Neural progenitor cell (in vitro differentiated cells): ENCODE measurements around the gene RIOK2. TPM values are rescaled to one million over a fixed set of nuclear protein-coding genes. Genes with fewer than 3 reads are reported as not detected.
A peak's percentile ranks its signal among the peaks of the same experiment; 100 is the strongest.

ENCODE experiments used
- DNase-seq: peaks from one replicate; pipeline ENCODE4 v3.0.0-alpha.2; 2016; ENCODE audit warnings: low spot score
- H2AFZ ChIP-seq: fragments of 200-600 bp; sonication (generic); replicated peaks from 2 replicates; pipeline ENCODE4 v1.6.1; 2016; ENCODE audit warnings: antibody characterized with exemption
- H3F3A ChIP-seq: fragments of 200-600 bp; sonication (generic); 2 replicates; pipeline ENCODE4 v1.6.1; 2016; ENCODE audit warnings: antibody characterized with exemption, low read depth
- H3K27ac ChIP-seq: fragments of 200-600 bp; sonication (generic); 2 replicates; pipeline ENCODE4 v1.5.1; 2016; ENCODE audit warnings: mild to moderate bottlenecking
- H3K27me3 ChIP-seq: fragments of 200-600 bp; sonication (generic); 2 replicates; pipeline ENCODE4 v1.6.1; 2016; ENCODE audit warnings: mild to moderate bottlenecking, moderate library complexity
- H3K36me3 ChIP-seq: fragments of 200-600 bp; sonication (generic); 2 replicates; pipeline ENCODE4 v1.5.1; 2016
- H3K4me1 ChIP-seq: fragments of 200-600 bp; sonication (generic); 2 replicates; pipeline ENCODE4 v1.6.1; 2016; ENCODE audit warnings: mixed run types
- H3K4me2 ChIP-seq: fragments of 200-600 bp; sonication (generic); 2 replicates; pipeline ENCODE4 v1.6.1; 2016
- H3K4me3 ChIP-seq: fragments of 200-600 bp; sonication (generic); 2 replicates; pipeline ENCODE4 v1.5.1; 2016
- H3K79me2 ChIP-seq: fragments of 200-600 bp; sonication (generic); 2 replicates; pipeline ENCODE4 v1.6.1; 2016; ENCODE audit warnings: low read depth
- H3K9ac ChIP-seq: fragments of 200-600 bp; sonication (generic); 2 replicates; pipeline ENCODE4 v1.6.1; 2016
- H3K9me3 ChIP-seq: fragments of 200-600 bp; sonication (generic); 2 replicates; pipeline ENCODE4 v1.5.1; 2016; ENCODE audit warnings: low read depth
- H4K20me1 ChIP-seq: fragments of 200-600 bp; sonication (generic); 2 replicates; pipeline ENCODE4 v1.6.1; 2016; ENCODE audit warnings: low read depth
- H3K27ac Mint-ChIP-seq: 3 replicates; pipeline ENCODE4 v1.8.0; 2021; ENCODE audit warnings: mixed read lengths
- H3K27me3 Mint-ChIP-seq: 2 replicates; pipeline ENCODE4 v1.8.0; 2022; ENCODE audit warnings: low read depth, mild to moderate bottlenecking, inconsistent platforms, moderate library complexity, mixed read lengths; ENCODE audit not compliant: insufficient read depth
- H3K36me3 Mint-ChIP-seq: 3 replicates; pipeline ENCODE4 v1.8.0; 2021; ENCODE audit warnings: mixed read lengths
- H3K4me1 Mint-ChIP-seq: 3 replicates; pipeline ENCODE4 v1.8.0; 2021; ENCODE audit warnings: mixed read lengths
- H3K4me3 Mint-ChIP-seq: 3 replicates; pipeline ENCODE4 v1.8.0; 2021; ENCODE audit warnings: mild to moderate bottlenecking, moderate library complexity, mixed read lengths
- H3K9me3 Mint-ChIP-seq: 3 replicates; pipeline ENCODE4 v1.8.0; 2020; ENCODE audit warnings: mixed read lengths
- EZH2 ChIP-seq: fragments of 200-600 bp; sonication (generic); IDR thresholded peaks from 2 replicates; pipeline ENCODE4 v1.6.1; 2017; ENCODE audit warnings: antibody characterized with exemption, mild to moderate bottlenecking, moderate library complexity
- EZH2phosphoT487 ChIP-seq: fragments of 200-600 bp; sonication (generic); IDR thresholded peaks from 2 replicates; pipeline ENCODE4 v1.6.1; 2017; ENCODE audit warnings: antibody characterized with exemption
- total RNA-seq: library from RNA; depleted of rRNA; stranded (reverse); fragments of >200 nt; gene quantifications from 2 replicates; pipeline ENCODE4 v1.2.3, GENCODE V29; 2015; ENCODE audit warnings: low replicate concordance
- TF ChIP-seq, protein P1 (sequence below): fragments of 200-600 bp; sonication (generic); IDR thresholded peaks from 2 replicates; pipeline ENCODE4 v1.5.1; 2017; ENCODE audit warnings: antibody characterized with exemption, mild to moderate bottlenecking

RIOK2 gene
- total RNA-seq: 29.0 and 33.1 TPM in 2 replicates

DNA sequence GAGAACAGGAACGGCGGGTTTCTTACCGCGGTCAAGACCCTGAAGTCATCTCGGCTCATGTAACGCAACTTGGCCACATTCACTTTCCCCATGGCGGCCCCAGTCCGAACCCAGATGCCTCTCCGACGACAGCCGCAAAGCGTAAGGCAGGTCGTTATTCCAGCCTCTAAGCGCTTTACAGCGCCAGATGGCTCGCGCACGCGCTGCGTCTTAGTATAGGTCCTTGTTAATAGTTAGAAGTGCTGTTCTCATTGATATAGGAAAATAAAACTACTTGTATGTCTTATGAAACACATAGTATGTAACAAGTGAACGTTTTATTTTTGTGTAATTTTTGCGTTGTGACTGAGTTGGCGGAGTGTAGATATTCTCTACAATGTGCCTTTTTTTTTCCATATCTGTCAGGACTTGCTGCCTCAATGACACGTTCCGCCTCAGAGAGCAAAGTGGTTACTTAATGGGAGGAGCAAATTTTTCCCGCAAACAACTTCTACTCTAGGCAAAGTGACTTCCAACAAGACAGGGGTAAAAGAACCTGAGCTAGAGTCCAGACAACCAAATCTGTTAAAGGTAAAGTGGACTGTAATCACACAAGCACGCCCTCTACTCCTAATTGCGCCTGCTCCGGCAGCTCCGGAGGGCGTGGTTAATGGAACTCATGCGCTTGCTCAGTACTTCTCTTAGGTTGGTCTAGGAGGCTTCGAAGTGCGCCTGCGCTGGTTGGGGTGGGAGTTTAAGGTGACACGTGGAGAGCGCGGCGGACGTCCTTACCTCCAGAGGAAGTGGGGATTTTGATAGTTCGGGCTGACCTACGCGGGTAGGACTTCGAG is at the start of gene RIOK2:
Gene RIOK2, minus strand, starts transcription at position 148 of the 830 bp plus-strand sequence. Its CDS starts 56 bp downstream, at position 92.
- peaks cover 4% of the 10 kb centered on the region for H3K9me3 Mint-ChIP-seq
- no peaks in the 10 kb centered on the region for H4K20me1 ChIP-seq
- peak within 1 kb of the TSS; percentile 100 for H3K27ac Mint-ChIP-seq
- peaks cover 18% of the 10 kb centered on the region for H3K36me3 Mint-ChIP-seq
- TF ChIP-seq, protein P1, sequence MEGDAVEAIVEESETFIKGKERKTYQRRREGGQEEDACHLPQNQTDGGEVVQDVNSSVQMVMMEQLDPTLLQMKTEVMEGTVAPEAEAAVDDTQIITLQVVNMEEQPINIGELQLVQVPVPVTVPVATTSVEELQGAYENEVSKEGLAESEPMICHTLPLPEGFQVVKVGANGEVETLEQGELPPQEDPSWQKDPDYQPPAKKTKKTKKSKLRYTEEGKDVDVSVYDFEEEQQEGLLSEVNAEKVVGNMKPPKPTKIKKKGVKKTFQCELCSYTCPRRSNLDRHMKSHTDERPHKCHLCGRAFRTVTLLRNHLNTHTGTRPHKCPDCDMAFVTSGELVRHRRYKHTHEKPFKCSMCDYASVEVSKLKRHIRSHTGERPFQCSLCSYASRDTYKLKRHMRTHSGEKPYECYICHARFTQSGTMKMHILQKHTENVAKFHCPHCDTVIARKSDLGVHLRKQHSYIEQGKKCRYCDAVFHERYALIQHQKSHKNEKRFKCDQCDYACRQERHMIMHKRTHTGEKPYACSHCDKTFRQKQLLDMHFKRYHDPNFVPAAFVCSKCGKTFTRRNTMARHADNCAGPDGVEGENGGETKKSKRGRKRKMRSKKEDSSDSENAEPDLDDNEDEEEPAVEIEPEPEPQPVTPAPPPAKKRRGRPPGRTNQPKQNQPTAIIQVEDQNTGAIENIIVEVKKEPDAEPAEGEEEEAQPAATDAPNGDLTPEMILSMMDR: no peak
- TF ChIP-seq EZH2phosphoT487 (no peak), EZH2 (no peak)
- H3K79me2 ChIP-seq: peaks cover 43% of the 10 kb centered on the region
- H3K4me3 ChIP-seq: peak within 1 kb of the TSS; percentile 94
- H3K27me3 Mint-ChIP-seq: peaks cover 5% of the 10 kb centered on the region
- H3K9ac ChIP-seq: peak within 1 kb of the TSS; percentile 78
- H2AFZ ChIP-seq: peak within 1 kb of the TSS; percentile 95
- DNase-seq: peak; percentile 96
- H3K4me1 ChIP-seq: peaks cover 9% of the 10 kb centered on the region
- peak within 1 kb of the TSS; percentile 96 for H3K4me3 Mint-ChIP-seq
- H3F3A ChIP-seq: no peaks in the 10 kb centered on the region
- peak within 1 kb of the TSS; percentile 96 for H3K27ac ChIP-seq
- no peaks in the 10 kb centered on the region for H3K9me3 ChIP-seq
- H3K27me3 ChIP-seq: peaks cover 7% of the 10 kb centered on the region
- H3K4me1 Mint-ChIP-seq: peaks cover 18% of the 10 kb centered on the region
- no peaks in the 10 kb centered on the region for H3K36me3 ChIP-seq
- peak within 1 kb of the TSS; percentile 99 for H3K4me2 ChIP-seq

DNA sequence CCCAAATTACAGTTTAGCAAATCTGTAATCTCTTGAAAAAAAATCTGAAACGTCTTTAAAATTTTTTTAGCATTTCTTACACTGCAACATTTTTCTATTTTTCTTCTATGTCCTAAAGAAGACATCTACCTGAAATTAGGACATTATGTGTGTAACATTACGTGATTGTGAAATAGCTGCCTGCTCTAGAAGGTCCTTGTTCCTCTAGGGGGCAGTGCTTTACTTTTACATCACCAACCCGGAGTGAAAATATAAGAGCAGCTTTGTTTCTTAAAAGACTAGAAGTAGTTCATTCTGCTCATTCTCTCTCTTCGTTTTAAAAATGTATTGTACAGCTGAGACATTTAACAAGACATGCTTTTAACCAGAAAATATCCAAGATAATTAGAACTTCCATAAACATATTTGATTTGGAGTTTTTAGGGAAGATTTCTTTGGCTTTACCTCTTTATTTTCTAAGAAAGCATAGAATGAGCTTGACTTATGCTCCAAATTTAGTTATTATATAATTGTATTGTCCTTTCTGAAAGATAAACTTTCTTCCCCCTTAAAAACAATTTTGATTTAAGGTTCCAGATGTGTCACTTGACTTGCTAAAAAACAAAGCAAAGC is 48.1 kb upstream of the RIOK2 start:
- no peaks in the 10 kb centered on the region for H3F3A ChIP-seq
- no peaks in the 10 kb centered on the region for H3K36me3 ChIP-seq
- peak; percentile 74 for DNase-seq
- TF ChIP-seq EZH2 (no peak), EZH2phosphoT487 (no peak)
- TF ChIP-seq, protein P1: peak; percentile 96
- Mint-ChIP-seq H3K9me3 (peaks cover 14% of the 10 kb centered on the region), H3K4me3 (no peak overlapping the region), H3K27ac (no peak overlapping the region), H3K4me1 (no peaks in the 10 kb centered on the region), H3K36me3 (no peaks in the 10 kb centered on the region), H3K27me3 (no peaks in the 10 kb centered on the region)
- H2AFZ ChIP-seq: peak overlapping the region; percentile 20
- no peak overlapping the region for H3K27ac ChIP-seq
- H3K4me2 ChIP-seq: no peak overlapping the region
- no peaks in the 10 kb centered on the region for H3K9me3 ChIP-seq
- H3K9ac ChIP-seq: no peak overlapping the region
- H4K20me1 ChIP-seq: no peaks in the 10 kb centered on the region
- no peak overlapping the region for H3K4me3 ChIP-seq
- H3K79me2 ChIP-seq: no peaks in the 10 kb centered on the region
- H3K4me1 ChIP-seq: no peaks in the 10 kb centered on the region
- no peaks in the 10 kb centered on the region for H3K27me3 ChIP-seq

DNA sequence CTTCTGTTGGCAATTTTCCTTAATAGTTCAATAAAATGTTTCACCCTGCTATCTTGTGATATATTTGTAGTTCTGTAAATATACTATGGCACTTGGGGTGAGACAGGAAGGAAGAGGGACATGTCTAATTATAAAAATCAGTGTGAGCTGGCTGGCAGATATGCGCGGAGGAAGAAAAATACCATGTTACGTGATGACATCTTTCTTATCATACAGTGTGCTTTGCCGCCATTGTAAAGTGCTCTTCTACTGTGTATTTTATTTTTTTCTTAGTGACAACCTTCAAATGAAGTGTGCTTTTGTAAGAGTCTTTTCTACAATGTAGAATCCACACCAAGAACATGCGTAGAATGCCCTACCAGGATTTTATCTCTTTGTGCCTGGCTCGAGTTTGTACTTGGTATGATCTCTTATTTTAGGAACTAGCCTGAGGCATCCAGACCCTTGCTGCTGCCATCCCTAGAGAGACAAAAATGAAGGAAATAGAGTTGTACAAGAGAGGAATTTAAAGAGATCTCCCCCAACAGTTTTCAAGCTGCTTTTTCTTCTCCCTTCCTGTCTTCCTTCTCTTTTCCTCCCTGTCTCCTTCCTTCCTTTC is 46.7 kb upstream of the RIOK2 start:
- no peaks in the 10 kb centered on the region for H3K36me3 Mint-ChIP-seq
- H3K9me3 Mint-ChIP-seq: peaks cover 5% of the 10 kb centered on the region
- no peak overlapping the region for H3K27ac ChIP-seq
- H3K4me3 Mint-ChIP-seq: no peak overlapping the region
- H2AFZ ChIP-seq: no peak overlapping the region
- no peaks in the 10 kb centered on the region for H3K79me2 ChIP-seq
- H3K27me3 ChIP-seq: no peaks in the 10 kb centered on the region
- no peaks in the 10 kb centered on the region for H3K4me1 Mint-ChIP-seq
- no peak overlapping the region for H3K27ac Mint-ChIP-seq
- no peaks in the 10 kb centered on the region for H3K27me3 Mint-ChIP-seq
- H3K9ac ChIP-seq: no peak overlapping the region
- no peak for TF ChIP-seq EZH2phosphoT487
- TF ChIP-seq, protein P1: no peak
- no peak for TF ChIP-seq EZH2
- no peaks in the 10 kb centered on the region for H3F3A ChIP-seq
- H3K4me2 ChIP-seq: no peak overlapping the region
- DNase-seq: no peak
- H4K20me1 ChIP-seq: no peaks in the 10 kb centered on the region
- H3K36me3 ChIP-seq: no peaks in the 10 kb centered on the region
- no peak overlapping the region for H3K4me3 ChIP-seq
- H3K9me3 ChIP-seq: no peaks in the 10 kb centered on the region
- no peaks in the 10 kb centered on the region for H3K4me1 ChIP-seq
